HG03097 (cell line): ENCODE results near the gene NEK4.

Source experiments
- ATAC-seq: cut with Tn5 transposase; IDR thresholded peaks from one replicate; pipeline ENCODE4 v1.9.1; 2021; ENCODE audit not compliant: unreplicated experiment, low FRiP score

NEK4 gene

DNA sequence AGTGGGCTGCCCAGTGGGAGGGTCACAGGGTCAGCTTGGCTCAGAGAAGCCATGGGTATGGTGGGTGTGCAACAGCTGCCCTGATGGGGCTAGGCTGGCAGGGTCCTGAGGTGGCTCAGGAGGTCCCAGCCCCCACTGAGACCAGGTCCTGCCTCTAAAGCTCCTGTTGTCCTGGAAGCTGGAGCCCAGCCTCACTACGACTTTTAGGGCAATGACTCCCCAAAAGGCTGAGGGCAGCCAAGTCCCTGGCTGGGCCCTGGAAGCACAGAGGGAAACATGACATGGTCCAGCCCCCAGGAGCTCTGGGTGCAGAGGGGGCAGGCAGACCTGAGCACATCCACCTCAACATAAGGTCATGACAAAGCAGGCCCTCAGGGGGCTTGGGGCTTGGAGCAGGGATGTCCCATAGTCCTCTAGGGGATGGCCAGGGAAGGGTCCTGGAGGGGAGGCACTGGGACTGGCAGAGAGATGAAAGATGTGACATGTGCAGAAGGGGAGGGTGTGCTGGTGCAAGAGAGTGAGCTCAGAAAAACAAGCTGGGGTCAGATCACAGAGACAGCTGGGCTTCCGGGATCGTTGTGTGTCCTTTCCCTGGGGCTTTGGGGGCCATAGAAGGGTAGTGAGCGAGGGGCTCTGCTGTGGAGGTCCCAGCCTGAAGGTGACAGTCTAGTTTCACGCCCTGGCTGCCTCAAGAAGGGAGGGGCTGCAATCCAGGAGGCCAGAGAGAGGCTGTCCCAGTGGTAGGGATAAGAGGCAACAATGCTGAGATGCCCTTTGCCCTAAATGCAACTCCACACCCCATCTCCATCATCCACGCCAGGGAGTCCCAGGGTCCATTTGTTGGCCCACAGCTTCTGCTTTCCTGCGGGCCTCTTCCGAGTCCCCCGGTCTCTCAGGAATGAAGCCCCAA is 23.2 kb upstream of the NEK4 start:
- no peak for ATAC-seq

DNA sequence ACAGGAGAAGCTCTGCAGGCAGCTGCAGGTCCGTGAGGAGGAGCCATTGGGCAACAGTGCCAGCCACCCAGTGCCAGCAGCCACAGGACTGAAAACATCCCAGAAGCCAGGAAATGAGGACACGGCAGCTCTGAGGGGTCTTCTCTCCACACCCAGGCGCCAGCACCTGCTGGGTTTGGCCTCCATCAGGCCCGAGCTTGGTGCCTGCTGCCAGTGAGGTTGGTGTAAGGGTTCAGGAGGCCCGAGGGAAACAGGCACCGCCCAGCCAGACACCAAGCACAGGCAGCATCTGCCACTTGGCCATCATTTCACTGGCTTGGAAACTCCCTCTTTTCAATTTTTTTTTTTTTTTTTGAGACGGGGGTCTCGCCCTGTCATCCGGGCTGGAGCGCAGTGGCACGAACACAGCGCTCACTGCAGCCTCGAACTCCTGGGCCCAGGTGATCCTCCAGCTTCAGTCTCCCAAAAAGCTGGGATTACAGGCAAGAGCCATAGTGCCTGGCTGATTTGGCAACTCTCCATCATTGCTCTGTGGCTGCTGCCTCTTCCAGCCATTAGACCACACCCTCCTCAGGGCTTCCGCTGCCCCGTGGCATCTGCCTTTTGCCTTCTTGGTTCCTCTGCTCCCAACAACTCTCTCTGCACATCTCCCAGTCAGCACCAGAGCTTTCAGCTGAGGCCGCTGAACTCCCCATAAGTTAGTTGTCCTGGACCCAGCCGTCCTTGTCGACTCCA is 22.4 kb upstream of the NEK4 start:
- no peak for ATAC-seq

DNA sequence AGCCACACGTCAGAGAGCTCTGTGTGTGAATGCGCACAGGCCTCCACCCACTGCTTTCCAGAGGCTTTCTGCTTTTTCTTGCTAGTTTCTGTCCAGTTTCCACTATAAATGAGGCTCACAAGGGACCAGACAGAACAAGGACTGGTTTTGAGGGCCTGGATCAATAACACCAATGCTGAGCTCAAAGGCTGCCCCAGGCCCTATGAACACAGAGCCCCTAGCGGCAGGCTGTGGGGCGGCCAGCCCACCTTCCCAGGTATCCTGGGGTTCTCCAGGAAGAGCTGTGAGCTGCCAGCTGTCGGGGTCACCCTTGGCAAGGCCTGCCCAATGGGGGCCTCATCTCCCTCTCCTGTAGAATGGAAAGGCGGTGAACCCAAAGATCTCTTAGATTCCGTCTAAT is 21.7 kb upstream of the NEK4 start:
- ATAC-seq, result no peak

DNA sequence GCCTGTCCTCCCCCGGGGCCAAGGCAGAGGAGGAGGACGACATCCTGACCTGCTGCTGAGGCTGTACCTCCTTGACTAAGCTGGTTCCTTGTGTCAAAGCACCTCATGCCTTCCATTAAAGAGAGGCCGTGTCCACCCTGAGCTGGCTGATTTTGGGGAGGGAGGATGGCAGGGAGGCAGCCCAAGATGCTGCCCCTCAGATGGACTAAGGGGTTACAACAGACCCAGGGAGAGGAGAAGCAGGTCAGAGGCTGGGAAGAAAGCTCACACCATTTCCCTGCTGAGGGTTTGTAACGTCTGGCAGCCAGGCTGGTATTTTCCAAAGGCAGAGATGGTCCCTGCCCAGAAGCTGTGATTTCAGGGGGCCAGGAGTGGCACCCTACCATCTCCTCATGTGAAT is 21.2 kb upstream of the NEK4 start:
- no peak for ATAC-seq

DNA sequence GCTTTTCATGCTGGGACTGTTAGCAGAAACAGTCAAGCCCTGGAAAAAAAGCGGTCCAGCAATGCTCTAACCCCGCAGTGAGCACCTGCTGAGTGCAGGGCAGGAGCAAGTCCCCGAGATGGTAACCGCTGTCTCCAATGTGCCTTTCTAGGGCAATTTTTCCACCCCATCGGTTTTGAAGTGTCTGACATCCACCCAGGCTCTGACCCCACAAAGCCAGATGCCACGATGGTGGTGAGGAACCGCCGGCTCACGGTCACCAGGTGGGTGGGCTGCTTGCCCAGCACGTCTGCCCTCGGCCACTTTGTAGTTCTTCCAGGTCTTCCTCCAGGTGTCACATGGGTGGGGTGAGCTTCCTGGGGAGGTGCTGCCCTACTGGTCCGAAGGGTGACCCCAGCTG is 20.6 kb upstream of the NEK4 start:
- ATAC-seq, result no peak

DNA sequence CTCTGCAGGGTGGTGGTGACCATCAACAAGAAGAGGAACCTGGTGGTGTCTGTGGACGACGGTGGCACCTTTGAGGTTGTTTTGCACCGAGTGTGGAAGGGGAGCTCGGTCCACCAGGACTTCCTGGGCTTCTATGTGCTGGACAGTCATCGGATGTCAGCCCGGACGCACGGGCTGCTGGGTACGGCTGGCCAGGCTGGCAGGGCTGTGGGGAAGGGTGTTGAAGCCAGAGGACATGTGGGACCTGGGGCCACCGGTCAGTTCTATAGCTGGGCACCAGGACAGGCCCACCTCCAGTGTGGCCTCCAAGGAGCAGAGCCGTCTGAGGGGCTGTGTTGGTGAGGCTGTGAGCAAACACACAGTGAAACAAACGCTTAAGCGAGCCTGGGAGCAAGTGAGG is 20.0 kb upstream of the NEK4 start:
- ATAC-seq, result no peak

DNA sequence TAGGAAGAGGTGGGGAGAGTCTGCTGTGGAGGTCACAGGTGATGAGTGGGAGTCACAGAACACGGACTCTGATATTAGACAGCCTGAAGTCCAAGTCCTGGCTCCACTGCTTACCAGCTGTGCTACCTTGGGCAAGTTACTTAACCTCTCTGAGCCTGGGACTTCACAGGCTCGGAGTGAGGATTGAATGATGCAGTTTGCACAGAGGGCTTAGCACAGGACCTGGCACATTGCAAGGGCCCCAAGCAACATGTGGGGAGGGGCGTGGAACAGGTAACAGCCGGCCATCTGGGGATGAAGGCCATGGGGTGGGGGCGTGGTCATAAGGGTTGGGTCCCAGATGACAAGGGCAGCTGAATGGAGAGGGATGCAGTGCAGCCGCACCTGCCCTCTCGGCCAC is 19.6 kb upstream of the NEK4 start:
- ATAC-seq, result no peak

DNA sequence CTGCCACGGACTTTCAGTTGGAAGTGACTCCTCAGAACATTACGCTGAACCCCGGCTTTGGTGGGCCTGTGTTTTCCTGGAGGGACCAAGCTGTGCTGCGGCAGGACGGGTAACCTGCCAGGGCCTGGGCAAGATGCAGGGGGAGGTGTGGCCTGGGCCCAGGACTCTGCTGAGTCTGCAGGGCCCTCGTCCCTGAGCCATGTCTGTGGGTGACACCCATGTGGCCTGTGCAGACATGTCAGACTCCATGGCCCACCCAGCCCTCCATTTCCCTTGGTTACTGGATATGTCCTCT is 19.0 kb upstream of the NEK4 start:
- no peak for ATAC-seq

DNA sequence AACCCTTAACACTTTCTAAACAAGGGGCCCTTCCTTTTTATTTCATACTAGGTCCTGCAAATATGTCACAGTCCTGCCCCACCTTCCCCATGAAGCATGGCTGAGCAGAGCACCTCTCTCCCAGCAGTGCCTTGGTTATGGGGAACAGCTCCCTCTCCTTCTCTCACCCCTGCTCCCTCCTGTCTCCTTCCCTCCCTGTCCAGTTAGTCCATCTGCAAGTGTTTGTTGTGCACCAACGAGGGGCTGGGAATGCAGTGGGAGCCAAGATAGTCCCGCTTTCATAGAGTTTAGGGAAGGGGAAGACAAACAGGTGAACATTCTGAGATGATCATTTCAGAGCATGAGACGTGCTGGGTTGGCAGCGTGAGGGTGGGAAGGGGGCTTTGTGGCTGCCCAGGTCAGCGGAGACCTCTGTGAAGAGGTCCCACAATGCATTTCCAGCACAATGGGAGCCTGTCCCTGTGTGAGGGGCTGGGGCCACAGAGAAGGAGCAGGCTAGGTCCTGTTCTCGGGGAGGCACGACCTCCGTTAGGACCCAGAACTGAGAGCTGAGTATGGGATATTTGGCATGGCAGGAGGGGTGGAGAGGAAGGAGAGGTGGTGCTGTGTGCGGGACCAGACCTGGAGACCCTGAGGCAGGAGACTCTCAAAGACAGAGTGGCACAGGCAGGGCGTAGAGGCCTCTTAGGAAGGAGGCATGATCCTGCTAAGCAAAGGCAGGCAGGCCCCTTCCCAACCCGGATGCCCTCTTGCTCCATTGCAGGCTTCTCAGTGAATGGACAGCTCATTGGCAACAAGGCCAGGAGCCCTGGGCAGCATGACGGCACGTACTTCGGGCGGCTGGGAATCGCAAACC is 18.4 kb upstream of the NEK4 start:
- ATAC-seq, result no peak

DNA sequence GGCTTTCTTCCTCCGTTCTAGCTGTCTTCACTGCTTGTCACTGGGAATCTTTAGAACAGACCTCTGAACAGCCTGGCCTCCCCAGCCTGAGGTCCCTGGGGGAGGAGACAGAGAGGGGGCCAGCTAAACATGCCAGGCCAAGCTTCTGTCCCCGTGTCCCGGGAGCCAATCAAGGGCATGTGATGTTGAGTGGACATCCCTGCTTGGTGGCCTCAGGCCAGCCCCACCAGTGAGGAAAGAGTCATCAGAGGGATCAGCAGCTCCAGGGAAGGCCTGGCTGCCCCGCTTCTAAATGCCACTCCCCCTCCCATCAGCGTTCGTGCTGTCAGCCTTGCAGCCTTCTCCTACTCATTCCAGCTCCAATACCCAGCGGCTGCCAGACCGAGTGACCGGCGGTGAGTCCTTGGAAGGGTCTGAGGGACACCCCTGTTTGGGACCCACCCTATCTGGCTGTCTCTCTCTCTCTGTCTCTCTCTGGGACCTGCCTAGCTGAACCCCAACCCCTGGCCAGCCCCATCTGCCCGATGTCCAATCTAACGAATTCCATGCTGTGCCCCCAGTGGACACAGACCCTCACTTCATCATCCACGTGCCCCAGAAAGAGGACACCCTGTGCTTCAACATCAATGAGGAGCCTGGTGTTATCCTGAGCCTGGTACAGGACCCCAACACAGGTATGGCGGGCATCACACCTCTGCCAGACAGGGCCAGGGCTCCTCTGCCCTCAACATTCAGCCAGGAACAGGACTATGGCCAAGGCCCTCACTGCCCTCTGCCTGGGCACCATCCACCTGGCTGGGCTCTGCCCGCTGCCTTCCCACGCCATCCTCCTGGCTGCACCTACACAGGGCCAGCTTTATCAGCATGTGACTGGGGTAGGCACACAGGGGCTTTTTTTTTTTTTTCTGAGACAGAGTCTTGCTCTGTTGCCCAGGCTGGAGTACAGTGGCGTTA is 17.2 kb upstream of the NEK4 start:
- ATAC-seq, result no peak

DNA sequence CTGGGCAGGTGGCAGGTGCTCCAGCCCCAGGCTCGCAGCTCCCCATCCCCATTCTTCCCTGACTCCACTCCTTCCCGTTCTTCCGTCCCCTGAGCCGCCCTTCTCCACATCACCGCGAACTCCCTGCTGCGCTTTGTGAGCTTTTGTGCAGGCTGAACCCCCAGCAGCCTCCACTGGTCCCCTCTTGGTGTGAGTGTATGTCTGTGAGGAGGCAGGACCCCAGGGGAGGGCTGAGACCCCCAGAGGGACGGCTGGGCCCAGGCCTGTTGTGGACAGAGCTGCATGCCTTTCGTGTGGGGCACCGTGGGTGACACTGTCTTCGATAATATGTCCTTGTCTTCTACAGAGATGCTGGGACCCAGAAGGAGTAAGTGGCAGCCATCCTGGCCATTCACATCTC is 16.5 kb upstream of the NEK4 start:
- no peak for ATAC-seq

DNA sequence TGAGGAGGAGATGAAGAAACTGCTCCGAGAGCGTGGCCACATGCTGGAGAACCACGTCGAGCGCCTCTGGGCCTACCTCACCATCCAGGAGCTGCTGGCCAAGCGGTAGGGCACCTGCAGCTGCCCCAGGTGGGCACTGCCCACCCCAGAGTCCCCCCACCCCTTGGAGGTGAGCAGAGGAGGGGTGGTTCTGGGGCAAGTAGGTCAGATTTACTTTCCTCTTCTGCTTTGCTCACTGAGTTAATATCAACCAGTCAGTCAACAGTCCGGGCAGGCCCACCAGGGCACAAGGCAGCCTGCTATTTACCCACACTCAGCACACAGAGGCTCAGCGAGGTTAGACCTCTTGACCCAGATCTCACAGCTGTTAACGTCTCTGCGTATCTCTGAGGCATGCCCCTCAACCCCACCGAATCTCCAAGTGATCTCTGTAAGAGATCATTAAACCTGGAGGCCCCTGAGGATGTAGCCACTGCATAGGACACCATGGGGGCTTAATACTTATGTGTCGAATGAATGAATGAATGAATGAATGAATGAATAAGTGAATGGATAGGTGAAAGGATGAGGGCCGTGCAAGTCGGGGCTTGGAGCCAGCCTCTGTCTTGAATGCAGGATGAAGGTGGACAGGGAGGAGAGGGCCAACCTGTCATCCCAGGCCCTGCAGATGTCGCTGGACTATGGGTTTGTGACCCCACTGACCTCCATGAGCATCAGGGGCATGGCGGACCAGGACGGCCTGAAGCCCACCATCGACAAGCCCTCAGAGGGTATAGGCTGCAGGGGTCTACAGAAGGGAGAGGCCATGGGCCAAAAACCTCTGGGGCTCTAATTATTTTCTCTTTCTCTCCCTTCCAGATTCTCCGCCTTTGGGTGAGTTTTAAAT is 15.8 kb upstream of the NEK4 start:
- no peak for ATAC-seq

DNA sequence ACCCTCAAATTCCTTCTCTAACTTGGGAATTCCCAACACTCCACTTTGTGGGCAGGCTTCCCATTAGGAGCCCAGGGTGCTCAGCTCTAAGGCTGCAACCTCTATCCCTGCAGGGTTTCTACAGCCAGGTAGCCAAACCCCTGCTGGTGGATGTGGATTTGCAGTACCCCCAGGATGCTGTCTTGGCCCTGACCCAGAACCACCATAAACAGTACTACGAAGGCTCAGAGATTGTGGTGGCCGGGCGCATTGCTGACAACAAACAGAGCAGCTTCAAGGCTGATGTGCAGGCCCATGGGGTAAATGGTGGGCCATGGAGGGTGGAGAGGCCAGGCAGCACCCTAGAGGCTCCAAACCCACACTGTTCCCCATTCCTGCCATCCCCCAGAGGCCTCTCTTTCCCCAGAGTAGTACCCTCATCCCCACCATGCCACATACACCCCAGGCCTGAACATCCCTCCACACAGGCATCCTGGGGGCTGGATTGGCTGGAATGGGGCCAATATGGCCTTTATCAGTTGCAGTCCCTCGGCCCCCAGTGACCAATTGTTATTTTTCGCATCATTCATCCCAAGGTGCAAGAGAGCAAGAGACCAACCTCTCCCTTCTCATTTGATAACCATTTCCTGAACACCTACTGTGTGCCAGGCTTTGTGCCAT is 14.3 kb upstream of the NEK4 start:
- ATAC-seq, result no peak

DNA sequence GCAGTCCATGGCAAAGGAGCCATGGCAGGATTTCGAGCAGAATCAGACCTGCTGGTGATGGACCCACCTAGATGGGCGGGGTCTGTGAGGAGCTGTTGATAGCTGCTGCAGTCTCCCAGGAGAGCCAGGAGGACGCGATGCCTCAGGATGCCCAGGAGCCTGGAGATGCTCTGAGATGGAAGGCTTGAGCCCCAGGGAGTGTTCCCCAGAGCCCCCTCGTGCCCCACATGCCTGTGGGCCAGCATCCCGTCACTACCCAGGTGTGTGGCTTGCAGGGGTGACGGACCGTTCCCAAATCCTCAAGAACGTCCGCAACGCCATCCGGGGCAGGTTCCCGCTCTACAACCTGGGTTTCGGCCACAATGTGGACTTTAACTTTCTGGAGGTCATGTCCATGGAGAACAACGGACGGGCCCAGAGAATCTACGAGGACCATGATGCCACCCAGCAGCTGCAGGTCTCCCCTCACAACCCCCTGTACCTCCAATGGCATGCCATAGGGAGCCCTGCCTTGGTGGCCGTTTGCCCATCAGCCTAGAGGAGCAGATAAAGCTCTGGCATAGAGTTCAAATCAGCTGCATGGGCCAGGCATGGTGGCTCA is 13.4 kb upstream of the NEK4 start:
- no peak for ATAC-seq

DNA sequence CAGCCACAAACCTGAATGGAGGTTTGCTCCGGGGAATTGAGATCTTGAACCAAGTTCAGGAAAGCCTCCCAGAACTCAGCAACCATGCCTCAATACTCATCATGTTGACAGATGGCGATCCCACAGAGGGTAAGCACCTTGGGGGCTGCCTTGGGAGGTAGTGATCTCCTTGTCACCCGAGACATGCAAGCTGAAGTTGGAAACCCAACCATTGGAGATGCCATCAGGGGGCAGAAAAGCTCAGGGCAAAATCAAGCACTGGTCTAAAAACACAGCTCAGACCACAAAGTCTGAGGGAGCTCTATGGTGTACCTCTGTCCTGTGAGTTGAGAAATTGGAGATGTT is 12.4 kb upstream of the NEK4 start:
- ATAC-seq, result no peak

DNA sequence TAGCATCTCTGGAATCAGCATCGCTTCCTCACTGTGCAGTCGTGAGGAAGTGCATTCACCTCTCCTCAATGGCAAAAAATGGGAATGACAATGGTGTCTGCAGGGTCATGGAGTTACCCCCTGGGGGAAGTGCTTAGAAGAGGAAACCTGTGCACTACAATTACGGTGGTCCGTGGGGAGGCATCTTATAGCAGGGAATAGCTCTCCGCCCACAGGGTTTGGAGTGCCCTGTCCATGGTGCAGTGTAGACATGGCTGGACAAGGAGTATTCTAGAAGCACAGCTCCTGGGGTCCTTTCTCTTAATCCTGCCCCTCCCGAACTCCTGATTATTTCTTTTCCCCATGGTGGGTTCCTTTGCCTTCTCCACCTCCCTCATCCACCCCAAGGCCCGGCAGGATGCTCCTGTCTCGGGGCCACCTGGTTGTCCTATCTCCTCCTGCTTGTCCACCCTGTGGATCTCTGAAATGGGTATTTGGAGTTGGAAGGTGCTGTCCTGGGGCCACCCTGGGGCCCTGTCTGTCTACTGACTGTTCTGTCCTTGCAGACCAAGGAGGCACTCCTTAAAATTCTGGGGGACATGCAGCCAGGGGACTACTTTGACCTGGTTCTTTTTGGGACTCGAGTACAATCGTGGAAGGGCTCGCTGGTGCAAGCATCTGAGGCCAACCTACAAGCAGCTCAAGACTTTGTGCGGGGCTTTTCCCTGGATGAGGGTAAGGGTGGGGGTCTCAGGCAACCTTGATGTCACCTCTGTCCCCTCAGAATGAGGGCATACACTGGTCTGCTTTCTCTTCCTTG is 11.9 kb upstream of the NEK4 start:
- ATAC-seq, result no peak

DNA sequence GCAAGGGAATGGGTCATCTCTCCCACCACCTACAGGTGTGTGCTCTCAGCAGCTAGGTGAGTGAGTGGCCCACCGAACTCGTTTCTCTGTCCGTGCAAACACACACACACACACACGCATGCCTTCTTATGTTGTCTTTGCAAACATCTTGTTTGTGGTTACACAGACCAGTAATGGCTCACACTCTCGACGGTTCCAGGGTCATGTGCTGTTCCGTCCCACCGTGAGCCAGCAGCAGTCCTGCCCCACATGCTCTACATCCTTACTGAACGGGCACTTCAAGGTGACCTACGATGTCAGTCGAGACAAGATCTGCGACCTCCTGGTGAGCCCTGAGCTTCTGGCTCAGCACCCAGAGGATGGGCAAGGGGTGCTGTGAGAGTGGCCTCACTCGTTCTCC is 11.0 kb upstream of the NEK4 start:
- ATAC-seq, result no peak
